HepG2 (cell line): ENCODE data around the gene DDIAS. TPM values are rescaled to one million over a fixed set of nuclear protein-coding genes. Genes with fewer than 3 reads are reported as not detected.

Experiments used
- ATAC-seq: fragments of 200-7000 bp; cut with Tn5 transposase; 3 replicates; pipeline ENCODE4 v1.9.1; 2020; ENCODE audit warnings: mild to moderate bottlenecking, moderate library complexity
- BruUV-seq: library from RNA; stranded (reverse); fragments of 400-500 nt; replicated peaks from 2 replicates; lab custom pipeline; 2021; lab: Mats Ljungman, UMichigan
- CTCF ChIA-PET: fragments of 300-600 bp; formaldehyde crosslinking; extraction: SDS; loops from one replicate; lab custom pipeline; 2021; ENCODE audit warnings: low total read pairs, inconsistent platforms, low intra/inter-chr PET ratio; lab: Yijun Ruan, JAX
- POLR2A ChIA-PET: fragments of 350-600 bp; sonication (Branson Sonifier 250); formaldehyde crosslinking; loops from one replicate; lab custom pipeline; 2020; ENCODE audit warnings: antibody characterized with exemption, inconsistent platforms; lab: Yijun Ruan, JAX
- DNase-seq: peaks from one replicate; pipeline ENCODE4 v3.0.0-alpha.2; 2015; ENCODE audit warnings: low spot score
- FAIRE-seq: peaks from 3 replicates; lab custom pipeline; 2011; peaks lifted over from hg19 to GRCh38; lab: Jason Lieb, UNC
- H2AFZ ChIP-seq: one replicate; pipeline ENCODE4 v1.6.1; 2011; ENCODE audit warnings: low read length, inconsistent platforms
- H3K27ac ChIP-seq: fragments of 300-600 bp; 3 replicates; pipeline ENCODE4 v1.8.0; 2011; ENCODE audit warnings: mixed run types, mild to moderate bottlenecking, mixed read lengths, low read length, inconsistent platforms; ENCODE audit not compliant: insufficient read depth; ENCODE audit errors: extremely low read length
- H3K27me3 ChIP-seq, 2 experiments: fragments of 200-600 bp in 1 of 2; 2 replicates in 1 of 2; 3 replicates in 1 of 2; pipeline versions ENCODE4 v1.6.0 to v1.8.0; 2011; ENCODE audit warnings: low read length in 2 of 2, mild to moderate bottlenecking in 2 of 2, moderate library complexity in 2 of 2, inconsistent platforms in 1 of 2; ENCODE audit not compliant: insufficient read depth in 2 of 2, control insufficient read depth in 1 of 2
- H3K36me3 ChIP-seq, 2 experiments: fragments of 200-600 bp in 1 of 2; replicated peaks in 1 of 2; 2 replicates in 1 of 2; 3 replicates in 1 of 2; pipeline versions ENCODE4 v1.5.1 to v1.8.0; 2011; ENCODE audit warnings: low read length in 2 of 2, inconsistent platforms in 1 of 2; ENCODE audit not compliant: insufficient read depth in 2 of 2, control insufficient read depth in 1 of 2
- H3K4me1 ChIP-seq: 2 replicates; pipeline ENCODE4 v1.5.1; 2012; ENCODE audit warnings: low read length, inconsistent platforms; ENCODE audit not compliant: insufficient read depth
- H3K4me2 ChIP-seq: 2 replicates; pipeline ENCODE4 v1.6.0; 2011; ENCODE audit warnings: low read depth, low read length, inconsistent platforms
- H3K4me3 ChIP-seq, 3 experiments: fragments of 200-600 bp in 1 of 3; sonication (generic), shearing (Covaris generic) in 1 of 3; replicated peaks in 1 of 3; 2 replicates each; pipeline ENCODE4 v1.5.1; 2011 to 2016; ENCODE audit warnings: low read length in 3 of 3, inconsistent platforms in 2 of 3, low read depth in 2 of 3, mild to moderate bottlenecking in 2 of 3, control low read depth in 1 of 3, mixed read lengths in 1 of 3; ENCODE audit not compliant: insufficient read depth in 1 of 3
- H3K79me2 ChIP-seq: one replicate; pipeline ENCODE4 v1.6.1; 2011; ENCODE audit warnings: low read length, inconsistent platforms; ENCODE audit not compliant: insufficient read depth
- H3K9ac ChIP-seq: 2 replicates; pipeline ENCODE4 v1.6.0; 2011; ENCODE audit warnings: mild to moderate bottlenecking, low read depth, low read length, inconsistent platforms; ENCODE audit not compliant: insufficient read depth
- H3K9me3 ChIP-seq: 2 replicates; pipeline ENCODE4 v1.5.1; 2012; ENCODE audit warnings: mild to moderate bottlenecking, low read length
- H4K20me1 ChIP-seq: 2 replicates; pipeline ENCODE4 v1.6.0; 2011; ENCODE audit warnings: inconsistent platforms, mild to moderate bottlenecking, low read length, moderate library complexity; ENCODE audit not compliant: insufficient read depth
- HDAC6 ChIP-seq: fragments of 200-600 bp; sonication (generic); IDR thresholded peaks from 2 replicates; pipeline ENCODE4 v1.7.0; 2017; ENCODE audit warnings: mild to moderate bottlenecking, antibody characterized with exemption, low read length, low read depth
- HIVEP1 ChIP-seq: sonication (generic); formaldehyde crosslinking; IDR thresholded peaks from 2 replicates; pipeline ENCODE4 v1.4.0; 2020; ENCODE audit warnings: mild to moderate bottlenecking, missing genetic modification reagents
- HOXA7 ChIP-seq: sonication (generic); formaldehyde crosslinking; IDR thresholded peaks from 2 replicates; pipeline ENCODE4 v1.8.1; 2022; ENCODE audit warnings: mild to moderate bottlenecking, missing genetic modification reagents, moderate library complexity
- KDM6A ChIP-seq: IDR thresholded peaks from 2 replicates; pipeline ENCODE4 v1.6.1; 2016; ENCODE audit warnings: low read depth
- SP4 ChIP-seq: sonication (generic); formaldehyde crosslinking; IDR thresholded peaks from 2 replicates; pipeline ENCODE4 v1.8.1; 2023; ENCODE audit warnings: mild to moderate bottlenecking, missing genetic modification reagents
- TARDBP ChIP-seq: sonication (generic); formaldehyde crosslinking; IDR thresholded peaks from 2 replicates; pipeline ENCODE4 v1.8.0; 2022; ENCODE audit warnings: mild to moderate bottlenecking, missing genetic modification reagents
- WIZ ChIP-seq: sonication (generic); formaldehyde crosslinking; IDR thresholded peaks from 2 replicates; pipeline ENCODE4 v1.5.1; 2020; ENCODE audit warnings: mild to moderate bottlenecking, missing genetic modification reagents
- ZBTB38 ChIP-seq: sonication (generic); formaldehyde crosslinking; IDR thresholded peaks from 2 replicates; pipeline ENCODE4 v1.5.1; 2020; ENCODE audit warnings: mild to moderate bottlenecking, missing genetic modification reagents
- ZNF546 ChIP-seq: sonication (generic); formaldehyde crosslinking; conservative IDR thresholded peaks from 2 replicates; pipeline ENCODE4 v1.8.1; 2023; ENCODE audit warnings: mild to moderate bottlenecking, missing genetic modification reagents
- ZNF558 ChIP-seq: sonication (generic); formaldehyde crosslinking; IDR thresholded peaks from 2 replicates; pipeline ENCODE4 v1.9.0; 2022; ENCODE audit warnings: mild to moderate bottlenecking, missing genetic modification reagents, borderline replicate concordance
- ZNF816 ChIP-seq: sonication (generic); formaldehyde crosslinking; IDR thresholded peaks from 2 replicates; pipeline ENCODE4 v1.8.0; 2022; ENCODE audit warnings: missing genetic modification reagents, mild to moderate bottlenecking, borderline replicate concordance
- WGBS: methylation state at CpG from one replicate; pipeline ENCODE4 v1.1.6; 2017; ENCODE audit warnings: low lambda C conversion rate; 5-methylcytosine and 5-hydroxymethylcytosine counted together
- in situ Hi-C: cut with HindIII; loops from 2 replicates; pipeline ENCODE4 v1.10.0; 2017; ENCODE audit warnings: low pct_unique_long_range_greater_than_20kb; ENCODE audit not compliant: extremely low pct_ligation_motif_present
- intact Hi-C: fragments of 100-400 bp; cut with micrococcal nuclease; formaldehyde crosslinking; loops from one replicate; pipeline ENCODE4 v1.10.0; 2022; ENCODE audit not compliant: unreplicated experiment
- polyA plus RNA-seq, 8 experiments: library from polyadenylated mRNA; depleted of rRNA in 3 of 8; stranded (reverse) in 7 of 8; unstranded in 1 of 8; fragments of >200 nt; fragmentation: Illumina TruSeq in 4 of 8; extraction: Trizol in 4 of 8; gene quantifications; 2 replicates each; pipeline versions ENCODE4 v1.2.1 to v1.2.3, GENCODE V29; 2011 to 2016; ENCODE audit warnings: low read depth in 4 of 8, missing spikeins in 1 of 8, mixed read lengths in 1 of 8; ENCODE audit not compliant: insufficient read depth in 1 of 8
- total RNA-seq, 5 experiments: library from RNA; depleted of rRNA; stranded (reverse); fragments of >200 nt; fragmentation: Illumina TruSeq; extraction: Trizol; gene quantifications; 2 replicates each; pipeline ENCODE4 v1.2.3, GENCODE V29; 2016; ENCODE audit warnings: low read depth in 1 of 5
- TF ChIP-seq, protein P1 (sequence below): sonication (generic); formaldehyde crosslinking; IDR thresholded peaks from 2 replicates; pipeline ENCODE4 v1.4.0; 2020; ENCODE audit warnings: missing genetic modification reagents
- TF ChIP-seq, protein P2 (sequence below): sonication (generic); formaldehyde crosslinking; IDR thresholded peaks from 2 replicates; pipeline ENCODE4 v1.5.0; 2020; ENCODE audit warnings: missing genetic modification reagents, mild to moderate bottlenecking, borderline replicate concordance
- TF ChIP-seq, protein P3 (sequence below), 2 experiments: sonication (generic) in 1 of 2; formaldehyde crosslinking in 1 of 2; IDR thresholded peaks; 2 replicates each; pipeline versions ENCODE4 v1.5.1 to v1.6.1; 2011 to 2020; ENCODE audit warnings: borderline replicate concordance in 1 of 2, low read depth in 1 of 2, low read length in 1 of 2, mild to moderate bottlenecking in 1 of 2, missing genetic modification reagents in 1 of 2, moderate library complexity in 1 of 2
- TF ChIP-seq, protein P4 (sequence below): sonication (generic); formaldehyde crosslinking; IDR thresholded peaks from 2 replicates; pipeline ENCODE4 v1.8.1; 2023; ENCODE audit warnings: mild to moderate bottlenecking, missing genetic modification reagents, borderline replicate concordance

Gene DDIAS
- total and polyA plus RNA-seq, 2 of the 13 experiments (the other 11 are each of a cell fraction or from before 2014, with no cell fraction given): 3.5 to 13.0 TPM

DNA sequence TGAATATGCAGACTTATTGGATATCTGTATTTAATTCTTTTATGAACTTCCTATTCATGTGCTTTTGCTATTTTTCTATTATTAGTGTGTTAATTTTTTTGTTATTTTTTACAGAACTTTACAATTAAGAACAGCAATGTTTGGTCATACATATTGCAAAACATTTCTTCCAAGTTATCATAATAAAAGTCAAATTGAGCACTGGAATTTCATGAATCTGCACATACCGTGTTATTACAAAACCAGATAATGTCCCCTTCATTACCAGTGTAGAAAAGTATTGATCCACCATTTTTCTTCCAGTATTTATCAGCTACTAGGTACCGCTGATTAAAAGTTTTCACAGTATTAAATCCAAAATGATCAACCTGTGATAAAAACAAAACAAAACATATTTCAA is 41.8 kb upstream of the DDIAS start (continued):
- TF ChIP-seq, protein P1, sequence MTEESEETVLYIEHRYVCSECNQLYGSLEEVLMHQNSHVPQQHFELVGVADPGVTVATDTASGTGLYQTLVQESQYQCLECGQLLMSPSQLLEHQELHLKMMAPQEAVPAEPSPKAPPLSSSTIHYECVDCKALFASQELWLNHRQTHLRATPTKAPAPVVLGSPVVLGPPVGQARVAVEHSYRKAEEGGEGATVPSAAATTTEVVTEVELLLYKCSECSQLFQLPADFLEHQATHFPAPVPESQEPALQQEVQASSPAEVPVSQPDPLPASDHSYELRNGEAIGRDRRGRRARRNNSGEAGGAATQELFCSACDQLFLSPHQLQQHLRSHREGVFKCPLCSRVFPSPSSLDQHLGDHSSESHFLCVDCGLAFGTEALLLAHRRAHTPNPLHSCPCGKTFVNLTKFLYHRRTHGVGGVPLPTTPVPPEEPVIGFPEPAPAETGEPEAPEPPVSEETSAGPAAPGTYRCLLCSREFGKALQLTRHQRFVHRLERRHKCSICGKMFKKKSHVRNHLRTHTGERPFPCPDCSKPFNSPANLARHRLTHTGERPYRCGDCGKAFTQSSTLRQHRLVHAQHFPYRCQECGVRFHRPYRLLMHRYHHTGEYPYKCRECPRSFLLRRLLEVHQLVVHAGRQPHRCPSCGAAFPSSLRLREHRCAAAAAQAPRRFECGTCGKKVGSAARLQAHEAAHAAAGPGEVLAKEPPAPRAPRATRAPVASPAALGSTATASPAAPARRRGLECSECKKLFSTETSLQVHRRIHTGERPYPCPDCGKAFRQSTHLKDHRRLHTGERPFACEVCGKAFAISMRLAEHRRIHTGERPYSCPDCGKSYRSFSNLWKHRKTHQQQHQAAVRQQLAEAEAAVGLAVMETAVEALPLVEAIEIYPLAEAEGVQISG (CRISPR knock-in tag): no peak
- TF ChIP-seq, all 625 proteins: peak for 0

DNA sequence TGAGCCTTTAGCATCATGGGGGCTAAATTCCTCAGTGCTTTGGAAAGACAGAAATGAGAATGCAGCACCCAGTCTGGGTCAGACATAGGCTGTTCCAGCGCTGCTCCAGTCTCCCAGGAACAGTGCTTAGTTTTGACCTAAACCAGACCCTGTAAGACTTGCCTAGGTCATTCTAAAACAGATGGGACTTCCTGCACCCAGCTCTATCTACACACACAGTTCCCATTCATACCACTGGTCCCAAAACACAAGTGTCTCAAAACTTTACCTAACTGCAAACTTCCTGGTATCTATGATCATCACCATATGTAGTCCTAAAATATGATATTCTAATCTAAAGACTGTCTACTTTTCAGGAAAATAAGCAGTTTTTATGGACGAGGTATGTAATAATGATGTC is 39.2 kb upstream of the DDIAS start:
- peaks cover 3% of the 10 kb centered on the region for H3K79me2 ChIP-seq
- H3K9ac ChIP-seq: no peak overlapping the region
- ATAC-seq: no peak
- WGBS: 88% methylated on average over 2 of the region's 2 CpGs
- intact Hi-C loops: no loop called here
- in situ Hi-C loops: loop anchor here (5.0 to 25.0 kb wide), 3 partner anchors 88 to 950 kb away; partner anchors contain the start of gene FAM181B
- H3K27me3 ChIP-seq: no peaks in the 10 kb centered on the region
- no peaks in the 10 kb centered on the region for H3K9me3 ChIP-seq
- POLR2A ChIA-PET: no interaction called here
- no peak overlapping the region for H3K27ac ChIP-seq
- H3K4me2 ChIP-seq: no peak overlapping the region
- H3K4me1 ChIP-seq: 0 out of 2 replicates have a peak, but pooled peaks cover 8% of the 10 kb centered on the region
- DNase-seq: no peak
- H3K36me3 ChIP-seq: no peaks in the 10 kb centered on the region
- CTCF ChIA-PET: no interaction called here
- no peak overlapping the region for H3K4me3 ChIP-seq
- no TSS peak for BruUV-seq
- H4K20me1 ChIP-seq: no peaks in the 10 kb centered on the region
- no peak overlapping the region for H2AFZ ChIP-seq
- no peak for FAIRE-seq
- TF ChIP-seq, protein P2, sequence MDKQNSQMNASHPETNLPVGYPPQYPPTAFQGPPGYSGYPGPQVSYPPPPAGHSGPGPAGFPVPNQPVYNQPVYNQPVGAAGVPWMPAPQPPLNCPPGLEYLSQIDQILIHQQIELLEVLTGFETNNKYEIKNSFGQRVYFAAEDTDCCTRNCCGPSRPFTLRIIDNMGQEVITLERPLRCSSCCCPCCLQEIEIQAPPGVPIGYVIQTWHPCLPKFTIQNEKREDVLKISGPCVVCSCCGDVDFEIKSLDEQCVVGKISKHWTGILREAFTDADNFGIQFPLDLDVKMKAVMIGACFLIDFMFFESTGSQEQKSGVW: no peak
- no peak for TF ChIP-seq ZNF816
- no peak for TF ChIP-seq KDM6A (CRISPR knock-in tag)
- TF ChIP-seq HOXA7 (CRISPR knock-in tag): no peak
- TF ChIP-seq WIZ (CRISPR knock-in tag): no peak
- no peak for TF ChIP-seq HIVEP1 (CRISPR knock-in tag)
- TF ChIP-seq ZBTB38: no peak
- TF ChIP-seq ZNF558 (CRISPR knock-in tag): no peak
- TF ChIP-seq ZNF546: no peak
- no peak for TF ChIP-seq TARDBP (CRISPR knock-in tag)
- TF ChIP-seq, protein P3, sequence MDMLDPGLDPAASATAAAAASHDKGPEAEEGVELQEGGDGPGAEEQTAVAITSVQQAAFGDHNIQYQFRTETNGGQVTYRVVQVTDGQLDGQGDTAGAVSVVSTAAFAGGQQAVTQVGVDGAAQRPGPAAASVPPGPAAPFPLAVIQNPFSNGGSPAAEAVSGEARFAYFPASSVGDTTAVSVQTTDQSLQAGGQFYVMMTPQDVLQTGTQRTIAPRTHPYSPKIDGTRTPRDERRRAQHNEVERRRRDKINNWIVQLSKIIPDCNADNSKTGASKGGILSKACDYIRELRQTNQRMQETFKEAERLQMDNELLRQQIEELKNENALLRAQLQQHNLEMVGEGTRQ (IDR thresholded peaks at IDR 0.05; ENCODE audit: low read depth, low read length): no peak
- TF ChIP-seq, protein P3 (CRISPR knock-in tag; IDR thresholded peaks at IDR 0.05; ENCODE audit: borderline replicate concordance): no peak
- no peak for TF ChIP-seq HDAC6
- TF ChIP-seq SP4 (CRISPR knock-in tag): no peak
- TF ChIP-seq, protein P4, sequence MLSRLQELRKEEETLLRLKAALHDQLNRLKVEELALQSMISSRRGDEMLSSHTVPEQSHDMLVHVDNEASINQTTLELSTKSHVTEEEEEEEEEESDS (CRISPR knock-in tag): no peak
